Islet of Langerhans (tissue), 1 donor: ENCODE data around the gene EIF4G1.

Experiments used
- FAIRE-seq: peaks from one replicate; lab custom pipeline; 2011; peaks lifted over from hg19 to GRCh38; lab: Jason Lieb, UNC

EIF4G1 gene

GRCh38 chr3:184368116-184368515 lies 53.7 kb downstream of the EIF4G1 start:
- FAIRE-seq: no peak

- no peak for FAIRE-seq
Observed at GRCh38 chr3:184368586-184369183, 54.3 kb downstream of the EIF4G1 start.

GRCh38 chr3:184371570-184372018 lies 57.2 kb downstream of the EIF4G1 start:
- FAIRE-seq: no peak

GRCh38 chr3:184372296-184372821 lies 58.0 kb downstream of the EIF4G1 start:
- no peak for FAIRE-seq

GRCh38 chr3:184372911-184373310 lies 58.5 kb downstream of the EIF4G1 start:
- FAIRE-seq: no peak

GRCh38 chr3:184373422-184373821 lies 59.0 kb downstream of the EIF4G1 start:
- FAIRE-seq: no peak

GRCh38 chr3:184375747-184376461 lies 61.5 kb downstream of the EIF4G1 start:
- no peak for FAIRE-seq

GRCh38 chr3:184377374-184377773 lies 63.0 kb downstream of the EIF4G1 start:
- FAIRE-seq: no peak

GRCh38 chr3:184377882-184378445 lies 63.6 kb downstream of the EIF4G1 start, which contains the start of gene THPO:
THPO (minus strand) TSS chr3:184378207; CDS start chr3:184376259, 1,948 bp downstream.
- FAIRE-seq: no peak

- no peak for FAIRE-seq
Observed at GRCh38 chr3:184378651-184379357, 64.4 kb downstream of the EIF4G1 start.

GRCh38 chr3:184379358-184380184 lies 65.2 kb downstream of the EIF4G1 start, which contains the start of gene CHRD:
CHRD (plus strand) TSS chr3:184380054; CDS start chr3:184380319, 265 bp downstream.
- FAIRE-seq: no peak

- no peak for FAIRE-seq
Observed at GRCh38 chr3:184380185-184380626, 65.8 kb downstream of the EIF4G1 start.

- FAIRE-seq: no peak
Observed at GRCh38 chr3:184380627-184381260, 66.3 kb downstream of the EIF4G1 start.

GRCh38 chr3:184381261-184382224 lies 67.1 kb downstream of the EIF4G1 start:
- FAIRE-seq: no peak

GRCh38 chr3:184382326-184383032 lies 68.1 kb downstream of the EIF4G1 start:
- FAIRE-seq: no peak

- FAIRE-seq: no peak
Observed at GRCh38 chr3:184383033-184383740, 68.8 kb downstream of the EIF4G1 start.

GRCh38 chr3:184384342-184384741 lies 69.9 kb downstream of the EIF4G1 start:
- FAIRE-seq: no peak
